GM12864 (cell line): ENCODE data around the gene JAM2.

Source experiments
- DNase-seq: peaks from one replicate; pipeline ENCODE4 v3.0.0-alpha.2; 2011; ENCODE audit warnings: low read depth
- H3K4me3 ChIP-seq: 2 replicates; pipeline ENCODE4 v1.5.1; 2011; ENCODE audit warnings: mild to moderate bottlenecking, low read depth, low read length, control low read depth
- TF ChIP-seq, protein P1 (sequence below): IDR thresholded peaks from 2 replicates; pipeline ENCODE4 v1.5.1; 2011; ENCODE audit warnings: low read depth, mild to moderate bottlenecking, moderate library complexity, low read length, control low read depth, inconsistent platforms; ENCODE audit errors: missing control alignments

The JAM2 gene

DNA sequence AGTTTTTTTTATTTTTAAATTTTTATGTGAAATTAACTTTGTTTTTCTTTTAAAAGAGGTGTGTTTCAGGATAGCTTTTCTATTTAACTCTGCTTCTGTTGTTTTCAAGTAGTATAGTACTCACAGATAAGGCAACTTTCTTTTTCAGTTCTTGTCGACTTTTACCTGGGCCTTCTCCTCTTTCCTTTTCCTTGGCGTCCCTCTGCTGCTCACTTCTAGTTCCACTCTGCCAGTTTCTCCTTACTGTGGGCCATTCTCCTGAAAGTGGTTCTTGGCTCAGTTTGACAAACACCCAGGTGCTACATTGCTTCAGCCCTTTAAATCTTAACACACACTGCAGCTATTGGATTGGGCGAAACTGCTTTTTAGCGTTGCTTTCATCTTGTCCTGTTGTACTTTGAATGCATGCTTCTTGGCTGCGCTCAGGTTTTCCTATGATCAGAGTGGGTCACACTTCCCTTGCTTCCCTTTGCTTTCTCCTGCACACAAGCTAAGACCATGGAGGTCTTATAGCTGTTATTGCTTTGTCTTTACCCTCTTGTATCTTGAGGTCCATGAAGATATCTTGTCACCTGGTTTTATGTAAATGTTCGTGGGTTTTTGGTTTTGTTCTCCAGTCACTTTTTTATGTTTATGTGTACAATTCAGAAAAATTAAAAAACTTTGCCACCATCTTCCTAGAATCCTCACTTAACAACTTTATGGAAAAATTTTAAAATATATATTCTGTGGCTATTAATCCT, 117.3 kb downstream of the JAM2 start:
- no peak overlapping the region for H3K4me3 ChIP-seq
- DNase-seq: no peak
- TF ChIP-seq, protein P1, sequence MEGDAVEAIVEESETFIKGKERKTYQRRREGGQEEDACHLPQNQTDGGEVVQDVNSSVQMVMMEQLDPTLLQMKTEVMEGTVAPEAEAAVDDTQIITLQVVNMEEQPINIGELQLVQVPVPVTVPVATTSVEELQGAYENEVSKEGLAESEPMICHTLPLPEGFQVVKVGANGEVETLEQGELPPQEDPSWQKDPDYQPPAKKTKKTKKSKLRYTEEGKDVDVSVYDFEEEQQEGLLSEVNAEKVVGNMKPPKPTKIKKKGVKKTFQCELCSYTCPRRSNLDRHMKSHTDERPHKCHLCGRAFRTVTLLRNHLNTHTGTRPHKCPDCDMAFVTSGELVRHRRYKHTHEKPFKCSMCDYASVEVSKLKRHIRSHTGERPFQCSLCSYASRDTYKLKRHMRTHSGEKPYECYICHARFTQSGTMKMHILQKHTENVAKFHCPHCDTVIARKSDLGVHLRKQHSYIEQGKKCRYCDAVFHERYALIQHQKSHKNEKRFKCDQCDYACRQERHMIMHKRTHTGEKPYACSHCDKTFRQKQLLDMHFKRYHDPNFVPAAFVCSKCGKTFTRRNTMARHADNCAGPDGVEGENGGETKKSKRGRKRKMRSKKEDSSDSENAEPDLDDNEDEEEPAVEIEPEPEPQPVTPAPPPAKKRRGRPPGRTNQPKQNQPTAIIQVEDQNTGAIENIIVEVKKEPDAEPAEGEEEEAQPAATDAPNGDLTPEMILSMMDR: no peak

DNA sequence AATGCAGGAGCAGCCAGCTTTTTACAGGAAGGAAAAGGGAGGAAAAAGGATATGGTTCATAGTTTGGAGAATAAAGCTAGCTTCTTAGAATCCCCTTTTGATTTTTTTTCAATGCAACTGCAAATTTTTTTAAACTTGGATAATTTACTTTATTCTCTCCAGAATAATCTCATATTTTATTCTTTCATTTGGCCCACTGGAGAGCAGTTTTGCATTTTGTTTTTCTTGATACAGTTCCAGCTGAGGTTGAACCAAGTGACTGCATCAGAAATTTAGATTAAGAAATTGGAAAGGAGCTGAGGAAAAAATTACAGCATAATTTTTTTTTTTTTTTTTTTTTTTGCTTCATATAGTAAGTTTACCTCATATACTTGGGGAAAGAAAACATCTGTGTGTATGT, 118.5 kb downstream of the JAM2 start:
- TF ChIP-seq, protein P1: no peak
- no peak for DNase-seq
- H3K4me3 ChIP-seq: no peak overlapping the region

DNA sequence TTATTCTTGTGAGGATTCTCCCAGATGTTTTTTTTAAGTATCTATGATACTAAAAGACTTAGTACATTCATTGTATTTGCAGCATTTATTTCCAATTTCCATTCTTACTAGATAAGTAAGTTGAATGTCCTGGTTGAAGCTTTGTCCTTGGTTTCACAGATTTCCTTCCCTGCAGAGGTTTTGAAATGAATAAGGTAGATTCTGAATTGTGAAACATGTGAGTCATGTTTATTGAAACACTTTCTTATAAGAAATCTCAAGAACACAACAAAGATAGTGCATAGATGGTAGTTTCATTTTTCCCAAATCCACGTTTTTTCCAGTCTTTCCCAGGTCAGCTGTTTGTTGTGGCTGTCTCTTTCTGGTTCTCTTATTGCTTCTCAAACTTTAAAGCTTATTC, 120.5 kb downstream of the JAM2 start:
- DNase-seq: no peak
- no peak overlapping the region for H3K4me3 ChIP-seq
- TF ChIP-seq, protein P1: no peak

DNA sequence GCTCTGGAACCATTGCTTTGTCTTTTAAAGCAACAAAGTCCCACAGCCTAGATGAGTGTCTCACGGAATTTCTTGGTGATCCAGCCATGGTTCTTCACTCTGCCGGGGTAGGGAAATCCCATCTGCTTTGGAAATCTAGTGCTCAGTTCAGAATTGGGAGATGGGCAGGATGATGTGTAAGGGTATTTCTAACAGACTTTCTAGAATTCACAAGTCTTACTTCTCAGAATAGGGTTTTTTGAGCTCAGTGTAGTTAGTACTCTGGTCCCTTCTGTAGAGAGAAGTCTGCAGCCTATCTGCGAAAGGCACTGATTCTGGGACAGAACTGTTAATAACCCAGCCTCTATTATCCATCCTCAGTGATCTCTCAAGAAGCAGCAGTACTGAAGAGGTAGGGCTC, 121.0 kb downstream of the JAM2 start:
- DNase-seq: no peak
- H3K4me3 ChIP-seq: no peak overlapping the region
- TF ChIP-seq, protein P1: no peak

DNA sequence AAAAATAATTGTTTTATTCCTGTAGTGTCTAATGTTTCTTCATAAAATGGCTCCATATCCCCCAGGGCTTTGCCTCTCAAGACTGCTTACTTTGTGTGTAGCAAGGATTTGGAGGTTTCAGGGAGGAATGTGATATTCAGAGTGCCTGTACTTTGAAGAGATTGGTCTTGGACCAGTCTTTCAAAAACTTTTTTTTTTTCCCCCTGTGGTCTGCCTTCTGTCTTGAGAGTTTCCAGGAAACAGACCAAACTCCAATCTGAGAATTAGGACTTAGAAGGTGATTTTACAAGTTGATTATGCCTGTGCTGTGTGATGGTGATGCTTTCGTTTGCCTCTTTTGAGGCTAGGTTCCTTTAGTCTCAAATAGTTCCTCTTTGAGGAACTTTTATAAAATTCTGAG, 121.6 kb downstream of the JAM2 start:
- H3K4me3 ChIP-seq: no peak overlapping the region
- no peak for DNase-seq
- TF ChIP-seq, protein P1: no peak

DNA sequence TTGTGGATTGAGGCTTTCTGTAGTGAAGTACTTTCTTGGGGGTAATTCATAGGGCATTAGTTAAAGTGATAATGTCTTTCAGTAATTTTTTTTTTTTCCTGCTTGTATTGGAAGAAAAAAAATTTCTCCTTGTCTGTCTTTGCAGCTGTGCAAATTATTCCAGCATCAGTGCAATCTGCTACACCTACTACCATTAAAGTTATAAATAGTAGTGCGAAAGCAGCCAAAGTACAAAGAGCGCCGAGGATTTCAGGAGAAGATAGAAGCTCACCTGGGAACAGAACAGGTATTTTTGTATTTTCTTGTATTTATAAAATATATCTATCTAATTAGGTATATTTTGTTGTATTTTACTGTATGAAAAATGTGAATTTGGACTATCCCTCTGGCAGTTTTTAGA, 125.0 kb downstream of the JAM2 start:
- H3K4me3 ChIP-seq: no peak overlapping the region
- DNase-seq: no peak
- TF ChIP-seq, protein P1: no peak
